Transverse colon (tissue), 4 donors: ENCODE measurements around the gene TMUB1. TPM values are rescaled to one million over a fixed set of nuclear protein-coding genes. Genes with fewer than 3 reads are reported as not detected.

Experiments used
- DNase-seq: peaks from one replicate; pipeline ENCODE4 v3.0.0-alpha.2; 2019
- H3K27ac ChIP-seq, 4 donors: fragments of 200-600 bp; sonication (generic); 2 replicates each; pipeline ENCODE4 v1.5.1; 2016 to 2018; ENCODE audit warnings: inconsistent platforms in 4 of 4
- H3K27me3 ChIP-seq: fragments of 200-600 bp; sonication (generic); 2 replicates; pipeline ENCODE4 v1.5.1; 2017; ENCODE audit warnings: inconsistent platforms
- H3K36me3 ChIP-seq, 4 donors: fragments of 200-600 bp; sonication (generic); 2 replicates each; pipeline ENCODE4 v1.5.1; 2017 to 2019; ENCODE audit warnings: inconsistent platforms in 4 of 4
- H3K4me1 ChIP-seq, 4 donors: fragments of 200-600 bp; sonication (generic); 2 replicates each; pipeline ENCODE4 v1.5.1; 2017 to 2020; ENCODE audit warnings: inconsistent platforms in 4 of 4
- H3K4me3 ChIP-seq, 4 donors: fragments of 200-600 bp; sonication (generic); 1 replicate in 1 of 4; 2 replicates in 3 of 4; pipeline versions ENCODE4 v1.5.1 to v1.6.1; 2017 to 2019; ENCODE audit warnings: inconsistent platforms in 4 of 4
- H3K9me3 ChIP-seq, 2 donors: fragments of 200-600 bp; sonication (generic); 2 replicates each; pipeline ENCODE4 v1.5.1; 2017 to 2019; ENCODE audit warnings: inconsistent platforms in 2 of 2
- EP300 ChIP-seq: sonication (generic); formaldehyde crosslinking; IDR thresholded peaks from one replicate; pipeline ENCODE4 v1.6.1; 2017; ENCODE audit warnings: antibody characterized with exemption, low read depth
- POLR2A ChIP-seq: fragments of 450-650 bp; IDR thresholded peaks from one replicate; pipeline ENCODE4 v1.6.1; 2016; ENCODE audit warnings: antibody characterized with exemption, mild to moderate bottlenecking, moderate library complexity
- POLR2AphosphoS5 ChIP-seq, 3 donors: sonication (generic); formaldehyde crosslinking; IDR thresholded peaks; one replicate each; pipeline ENCODE4 v1.6.1; 2016; ENCODE audit warnings: antibody characterized with exemption in 3 of 3
- WGBS, 2 donors: methylation state at CpG; one replicate each; pipeline ENCODE4 v1.1.5; 2018; ENCODE audit warnings: low coverage in 1 of 2; 5-methylcytosine and 5-hydroxymethylcytosine counted together
- in situ Hi-C, 4 donors: fragments of 200-750 bp; cut with MboI; loops; one replicate each; pipeline versions ENCODE4 v1.15.0 to v1.15.1; 2017; ENCODE audit warnings: low sequenced_read_pairs in 3 of 4, low pct_ligation_motif_present in 1 of 4, low pct_unique_long_range_greater_than_20kb in 1 of 4
- intact Hi-C: fragments of 100-400 bp; cut with DNase I; formaldehyde crosslinking; loops from one replicate; pipeline ENCODE4 v1.15.1; 2023; ENCODE audit warnings: low total_unique reads
- total RNA-seq, 4 donors: library from RNA; depleted of rRNA; stranded (reverse); fragments of >200 nt; gene quantifications; one replicate each; pipeline ENCODE4 v1.1.0, GENCODE V29; 2016
- TF ChIP-seq, protein P1 (sequence below), 5 experiments: fragments of 200-600 bp in 3 of 5; fragments of 450-650 bp in 2 of 5; sonication (generic) in 3 of 5; IDR thresholded peaks; 1 replicate in 2 of 5; 2 replicates in 3 of 5; pipeline ENCODE4 v1.5.1; 2016 to 2017; ENCODE audit warnings: antibody characterized with exemption in 5 of 5, inconsistent platforms in 3 of 5, mild to moderate bottlenecking in 2 of 5, moderate library complexity in 1 of 5

Gene TMUB1
- total RNA-seq, 4 donors from 2014 or later, result 67.5 to 105 (median 85.9) TPM

- peaks cover 8 to 27% (median 15%) of the 10 kb centered on the region in 4 donors for H3K4me1 ChIP-seq
- H3K27me3 ChIP-seq, result no peaks in the 10 kb centered on the region
- H3K4me3 ChIP-seq, result no peak overlapping the region
- in situ Hi-C loops, result no loop called here
- peaks cover 0 to 42% (median 20%) of the 10 kb centered on the region in 4 donors for H3K36me3 ChIP-seq
- WGBS, 2 donors, result 90% methylated on average over 25 of the region's 26 CpGs; no CpG with 5 or more reads in 1 of the 2 donors
- no peaks in the 10 kb centered on the region for H3K9me3 ChIP-seq
- DNase-seq, result no peak
- H3K27ac ChIP-seq, result no peak overlapping the region
- intact Hi-C loops, result loop anchor here (5.0 kb wide), 1 partner anchor 1548 kb away; no protein-coding TSS in a partner anchor
- TF ChIP-seq POLR2A (no peak), POLR2AphosphoS5 (IDR thresholded peaks at IDR 0.05) (no peak), EP300 (no peak)
- TF ChIP-seq, protein P1, sequence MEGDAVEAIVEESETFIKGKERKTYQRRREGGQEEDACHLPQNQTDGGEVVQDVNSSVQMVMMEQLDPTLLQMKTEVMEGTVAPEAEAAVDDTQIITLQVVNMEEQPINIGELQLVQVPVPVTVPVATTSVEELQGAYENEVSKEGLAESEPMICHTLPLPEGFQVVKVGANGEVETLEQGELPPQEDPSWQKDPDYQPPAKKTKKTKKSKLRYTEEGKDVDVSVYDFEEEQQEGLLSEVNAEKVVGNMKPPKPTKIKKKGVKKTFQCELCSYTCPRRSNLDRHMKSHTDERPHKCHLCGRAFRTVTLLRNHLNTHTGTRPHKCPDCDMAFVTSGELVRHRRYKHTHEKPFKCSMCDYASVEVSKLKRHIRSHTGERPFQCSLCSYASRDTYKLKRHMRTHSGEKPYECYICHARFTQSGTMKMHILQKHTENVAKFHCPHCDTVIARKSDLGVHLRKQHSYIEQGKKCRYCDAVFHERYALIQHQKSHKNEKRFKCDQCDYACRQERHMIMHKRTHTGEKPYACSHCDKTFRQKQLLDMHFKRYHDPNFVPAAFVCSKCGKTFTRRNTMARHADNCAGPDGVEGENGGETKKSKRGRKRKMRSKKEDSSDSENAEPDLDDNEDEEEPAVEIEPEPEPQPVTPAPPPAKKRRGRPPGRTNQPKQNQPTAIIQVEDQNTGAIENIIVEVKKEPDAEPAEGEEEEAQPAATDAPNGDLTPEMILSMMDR (IDR thresholded peaks at IDR 0.05), result no peak
Observed at GRCh38 chr7:151074817-151075661, 8.3 kb downstream of the TMUB1 start.

GRCh38 chr7:151073990-151074389, 9.3 kb downstream of the TMUB1 start:
- no peak overlapping the region for H3K4me3 ChIP-seq
- peaks cover 0 to 52% (median 24%) of the 10 kb centered on the region in 4 donors for H3K36me3 ChIP-seq
- no peak for DNase-seq
- no peaks in the 10 kb centered on the region for H3K9me3 ChIP-seq
- no peak for TF ChIP-seq POLR2A
- TF ChIP-seq, protein P1 (IDR thresholded peaks at IDR 0.05), result no peak
- TF ChIP-seq POLR2AphosphoS5 (IDR thresholded peaks at IDR 0.05), result no peak
- intact Hi-C loops, result loop anchor here (5.0 kb wide), 1 partner anchor 1547 kb away; no protein-coding TSS in a partner anchor
- in situ Hi-C loops, result no loop called here
- H3K27ac ChIP-seq, result no peak overlapping the region
- no peaks in the 10 kb centered on the region for H3K27me3 ChIP-seq
- WGBS, 2 donors, result 91% methylated on average over 17 of the region's 17 CpGs; no CpG with 5 or more reads in 1 of the 2 donors
- peaks cover 0 to 17% (median 5%) of the 10 kb centered on the region in 4 donors for H3K4me1 ChIP-seq

DNA sequence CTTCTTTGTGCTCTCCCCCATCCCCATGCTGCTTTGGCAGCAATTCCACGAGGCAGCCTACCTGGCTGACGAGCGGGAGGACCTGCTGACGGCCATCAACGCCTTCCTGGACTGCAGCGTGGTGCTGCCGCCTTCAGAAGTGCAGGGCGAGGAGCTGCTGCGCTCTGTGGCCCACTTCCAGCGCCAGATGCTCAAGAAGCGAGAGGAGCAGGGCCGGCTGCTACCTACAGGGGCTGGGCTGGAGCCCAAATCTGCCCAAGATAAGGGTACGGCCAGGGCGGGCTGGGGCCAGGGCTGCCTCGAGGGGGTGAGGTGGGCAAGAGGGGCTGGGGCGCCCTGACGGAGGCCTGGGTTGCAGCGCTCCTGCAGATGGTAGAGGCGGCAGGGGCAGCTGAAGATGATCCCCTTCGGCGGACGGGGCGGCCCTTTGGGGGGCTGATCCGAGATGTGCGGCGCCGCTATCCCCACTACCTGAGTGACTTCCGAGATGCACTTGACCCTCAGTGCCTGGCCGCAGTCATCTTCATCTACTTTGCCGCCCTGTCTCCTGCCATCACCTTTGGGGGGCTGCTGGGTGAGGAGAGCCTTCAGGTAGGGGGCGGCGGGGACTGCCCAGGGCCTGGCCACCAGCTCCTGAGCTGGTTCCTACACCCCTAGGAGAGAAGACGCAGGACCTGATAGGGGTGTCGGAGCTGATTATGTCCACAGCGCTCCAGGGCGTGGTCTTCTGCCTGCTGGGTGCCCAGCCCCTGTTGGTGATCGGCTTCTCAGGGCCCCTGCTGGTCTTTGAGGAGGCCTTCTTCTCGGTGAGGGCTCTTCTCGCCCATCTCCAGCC, 12.0 kb downstream of the TMUB1 start:
- peaks cover 0 to 75% (median 31%) of the 10 kb centered on the region in 4 donors for H3K36me3 ChIP-seq
- DNase-seq, result no peak
- TF ChIP-seq, protein P1 (IDR thresholded peaks at IDR 0.05), result no peak
- TF ChIP-seq POLR2A (no peak), POLR2AphosphoS5 (IDR thresholded peaks at IDR 0.05) (no peak), EP300 (no peak)
- intact Hi-C loops, result loop anchor here (5.0 kb wide), 1 partner anchor 1544 kb away; no protein-coding TSS in a partner anchor
- H3K9me3 ChIP-seq, result no peaks in the 10 kb centered on the region
- H3K27me3 ChIP-seq, result no peaks in the 10 kb centered on the region
- H3K27ac ChIP-seq, result no peak overlapping the region
- H3K4me3 ChIP-seq, result no peak overlapping the region
- H3K4me1 ChIP-seq, result no peaks in the 10 kb centered on the region
- in situ Hi-C loops, result no loop called here
- 95% methylated on average over 39 of the region's 39 CpGs; no CpG with 5 or more reads in 1 of the 2 donors for WGBS, 2 donors

GRCh38 chr7:151070574-151070960, 12.7 kb downstream of the TMUB1 start:
- no peaks in the 10 kb centered on the region for H3K27me3 ChIP-seq
- no peaks in the 10 kb centered on the region for H3K4me1 ChIP-seq
- TF ChIP-seq POLR2A, result no peak
- 94% methylated on average over 14 of the region's 15 CpGs; no CpG with 5 or more reads in 1 of the 2 donors for WGBS, 2 donors
- peaks cover 0 to 79% (median 31%) of the 10 kb centered on the region in 4 donors for H3K36me3 ChIP-seq
- H3K4me3 ChIP-seq, result no peak overlapping the region
- in situ Hi-C loops (no loop called here), intact Hi-C loops (loop anchor here (5.0 kb wide), 1 partner anchor 1543 kb away; no protein-coding TSS in a partner anchor)
- no peak overlapping the region for H3K27ac ChIP-seq
- no peak for DNase-seq
- H3K9me3 ChIP-seq, result no peaks in the 10 kb centered on the region
